Measurements from ENCODE around the gene NOC4L.
"Not testable (repeated sequence)": the region's sequence is repeated elsewhere in the genome, so short reads cannot be mapped to it uniquely, and the experiment has no call there.

The NOC4L gene

DNA sequence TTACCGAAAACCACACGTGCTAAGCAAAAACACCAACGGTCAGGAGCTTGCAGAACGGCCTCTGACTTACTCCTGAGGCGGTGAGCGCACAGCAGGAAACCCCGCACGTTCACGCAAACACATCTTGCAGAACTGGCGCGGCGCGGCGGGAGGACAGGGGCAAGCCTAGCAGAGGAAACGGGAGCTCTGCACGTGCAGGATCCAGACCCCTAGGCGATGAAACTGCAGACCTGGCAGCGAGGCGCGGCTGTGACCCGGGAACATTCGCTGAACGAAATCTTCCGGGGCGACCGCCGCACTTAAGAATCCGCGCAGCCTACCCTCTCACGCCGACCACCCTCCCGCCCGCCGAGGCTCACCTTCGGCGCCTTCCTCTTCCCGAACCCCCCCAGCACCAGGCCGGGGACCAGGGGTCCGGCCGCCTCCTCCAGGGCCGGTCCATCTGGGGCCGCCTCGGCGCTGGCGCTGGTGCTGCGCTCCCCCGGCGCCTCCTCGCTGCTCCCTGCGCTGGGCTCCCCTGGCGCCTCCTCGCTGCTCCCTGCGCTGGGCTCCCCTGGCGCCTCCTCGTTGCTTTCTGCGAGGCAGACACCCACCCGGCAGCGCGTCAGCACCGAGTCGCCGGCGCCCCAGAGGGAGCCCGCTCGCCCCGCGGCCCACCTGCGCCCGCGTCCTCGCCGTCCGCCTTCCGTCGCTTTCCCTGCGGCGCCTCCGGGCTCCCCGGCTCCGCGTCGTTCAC, 753 bp upstream of the NOC4L start:
- no peak for DNase-seq

DNA sequence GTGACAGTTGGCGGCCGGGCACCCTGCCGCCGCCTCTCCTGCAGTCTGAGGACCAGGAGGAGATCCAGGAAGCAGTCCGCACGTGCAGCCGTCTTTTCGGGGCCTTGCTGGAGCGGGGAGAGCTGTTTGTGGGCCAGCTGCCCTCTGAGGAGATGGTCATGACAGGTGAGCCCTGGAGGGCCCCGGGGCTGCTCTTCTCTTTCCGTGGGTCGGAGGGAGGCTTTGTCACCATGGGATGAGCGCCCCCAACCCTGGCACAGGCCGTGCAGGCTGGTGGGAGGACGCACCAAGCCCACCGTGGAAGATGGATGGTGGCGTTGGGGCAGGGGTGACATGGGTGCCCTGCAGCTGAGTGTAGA, 532 bp downstream of the NOC4L start:
- DNase-seq: no peak

DNA sequence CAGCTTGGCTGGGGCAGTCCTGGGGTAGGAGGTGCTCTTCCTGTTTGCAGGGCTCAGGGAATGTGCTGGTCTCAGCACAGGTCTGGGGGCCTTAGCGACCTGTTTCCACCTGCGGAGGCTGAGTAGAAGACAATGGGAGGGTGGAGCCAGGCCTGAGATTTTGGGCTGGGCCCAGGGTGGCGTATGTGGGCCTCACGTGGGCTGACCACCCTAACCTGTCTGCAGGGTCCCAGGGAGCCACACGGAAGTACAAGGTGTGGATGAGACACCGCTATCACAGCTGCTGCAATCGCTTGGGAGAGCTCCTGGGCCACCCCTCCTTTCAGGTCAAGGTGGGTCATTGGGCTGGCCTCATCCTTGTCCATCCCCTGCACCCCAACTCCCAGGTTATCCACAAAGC, 1.1 kb downstream of the NOC4L start:
- no peak for DNase-seq

DNA sequence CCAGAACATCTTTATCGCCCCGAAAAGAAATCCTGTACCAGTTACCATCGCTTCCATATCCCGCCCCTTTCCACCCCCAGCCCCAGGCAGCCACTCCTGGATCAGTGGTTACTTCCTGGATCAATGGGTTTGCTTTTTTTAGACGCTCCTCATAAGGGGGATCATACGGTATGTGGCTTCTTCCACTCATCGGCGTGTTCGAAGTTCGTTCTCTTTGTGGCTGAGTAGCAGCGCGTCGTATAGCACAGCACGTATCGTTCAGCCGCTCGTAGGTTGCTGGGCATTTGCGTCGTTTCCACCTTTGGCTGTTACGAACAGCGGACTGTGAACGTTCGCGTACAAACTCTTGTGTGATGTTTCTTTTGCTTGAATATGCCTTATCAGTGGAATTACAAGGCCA, 1.8 kb downstream of the NOC4L start:
- no peak for DNase-seq

DNA sequence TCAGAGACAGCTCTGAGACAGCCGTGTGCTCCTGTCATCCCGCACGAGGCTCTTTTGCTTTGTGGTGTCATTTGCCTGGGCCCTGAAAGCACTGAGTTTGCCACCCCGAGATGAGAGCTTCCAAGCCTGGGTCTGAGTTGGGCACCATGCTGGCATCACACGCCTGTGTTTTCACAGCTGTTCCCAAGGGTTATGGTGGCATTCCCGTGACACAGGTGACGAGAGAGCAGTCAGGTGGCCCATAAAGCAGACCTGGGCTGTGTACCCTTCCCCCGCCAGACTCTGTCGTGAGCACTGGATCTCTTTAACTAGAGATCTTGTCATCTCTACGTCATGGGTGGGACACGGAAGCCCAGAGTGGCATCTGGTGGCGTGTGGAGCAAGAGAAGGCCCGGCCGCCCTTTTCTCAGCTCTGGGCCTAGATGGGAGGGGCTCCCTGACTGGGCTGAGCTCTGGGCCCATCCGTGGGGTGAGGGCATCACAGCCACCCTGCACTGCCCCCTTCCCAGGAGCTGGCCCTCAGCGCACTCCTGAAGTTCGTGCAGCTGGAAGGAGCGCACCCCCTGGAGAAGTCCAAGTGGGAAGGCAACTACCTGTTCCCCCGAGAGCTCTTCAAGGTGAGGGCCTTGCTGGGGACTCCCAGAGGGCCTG, 2.6 kb downstream of the NOC4L start:
- DNase-seq: no peak

DNA sequence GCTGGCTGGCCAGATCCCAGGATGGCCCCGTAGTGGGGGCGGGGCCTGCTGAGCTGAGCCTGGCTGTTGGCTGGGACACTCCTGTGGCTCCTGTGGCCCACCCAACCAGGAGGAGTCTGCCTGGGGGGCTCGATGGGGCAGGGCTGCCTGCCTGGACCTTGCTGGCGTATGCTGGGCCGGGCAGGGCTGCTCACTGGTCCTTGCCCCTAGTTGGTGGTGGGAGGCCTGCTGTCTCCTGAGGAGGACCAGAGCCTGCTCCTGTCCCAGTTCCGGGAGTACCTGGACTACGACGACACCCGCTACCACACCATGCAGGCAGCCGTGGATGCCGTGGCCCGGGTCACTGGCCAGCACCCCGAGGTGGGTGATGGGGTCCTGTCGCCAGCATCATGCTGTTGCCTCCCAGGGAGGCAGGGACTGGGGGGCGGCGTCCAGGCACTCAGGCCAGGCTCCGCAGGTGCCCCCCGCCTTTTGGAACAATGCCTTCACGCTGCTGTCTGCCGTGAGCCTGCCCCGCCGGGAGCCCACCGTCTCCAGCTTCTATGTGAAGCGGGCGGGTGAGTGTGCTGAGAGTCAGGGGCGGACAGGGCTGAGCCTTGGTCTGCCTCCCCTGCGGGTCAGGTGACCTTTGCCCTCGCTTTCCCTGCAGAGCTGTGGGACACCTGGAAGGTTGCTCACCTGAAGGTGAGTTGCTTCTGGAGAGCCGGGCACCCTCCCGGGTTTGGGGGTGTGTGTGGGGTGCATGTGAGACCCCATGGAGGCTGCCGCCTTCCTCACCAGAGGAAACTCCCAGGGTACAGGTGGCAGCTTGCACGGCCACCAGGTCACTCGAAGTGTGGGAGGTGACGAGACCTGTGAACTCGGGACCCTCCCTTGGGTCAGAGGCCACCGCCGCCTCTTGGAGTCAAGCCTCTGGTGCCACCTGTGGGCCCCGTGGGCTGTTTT, 3.4 kb downstream of the NOC4L start:
- DNase-seq: no peak

DNA sequence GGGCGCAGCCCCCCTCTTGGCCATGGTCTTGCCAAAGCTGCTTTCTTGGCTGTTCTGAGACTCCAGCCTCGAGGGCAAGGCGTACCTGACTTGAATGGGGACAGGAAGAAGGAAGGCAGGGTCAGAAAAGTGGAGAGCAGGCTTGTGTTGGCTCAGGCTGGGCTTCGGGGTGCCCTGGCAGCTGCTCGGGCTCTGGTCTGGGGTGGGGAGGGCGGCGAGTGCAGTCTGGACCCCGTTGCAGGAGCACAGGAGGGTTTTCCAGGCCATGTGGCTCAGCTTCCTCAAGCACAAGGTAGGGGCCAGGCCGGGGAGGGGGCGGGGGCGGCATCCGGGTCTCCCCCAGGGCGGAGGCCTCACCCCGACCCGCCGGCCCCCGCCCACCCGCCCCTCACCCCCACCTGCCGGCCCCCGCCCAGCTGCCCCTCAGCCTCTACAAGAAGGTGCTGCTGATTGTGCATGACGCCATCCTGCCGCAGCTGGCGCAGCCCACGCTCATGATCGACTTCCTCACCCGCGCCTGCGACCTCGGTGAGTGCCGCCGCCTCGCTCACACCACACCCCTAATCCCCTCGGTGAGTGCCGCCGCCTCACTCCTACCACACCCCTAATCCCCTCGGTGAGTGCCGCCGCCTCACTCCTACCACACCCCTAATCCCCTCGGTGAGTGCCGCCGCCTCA, 4.2 kb downstream of the NOC4L start:
- no peak for DNase-seq

DNA sequence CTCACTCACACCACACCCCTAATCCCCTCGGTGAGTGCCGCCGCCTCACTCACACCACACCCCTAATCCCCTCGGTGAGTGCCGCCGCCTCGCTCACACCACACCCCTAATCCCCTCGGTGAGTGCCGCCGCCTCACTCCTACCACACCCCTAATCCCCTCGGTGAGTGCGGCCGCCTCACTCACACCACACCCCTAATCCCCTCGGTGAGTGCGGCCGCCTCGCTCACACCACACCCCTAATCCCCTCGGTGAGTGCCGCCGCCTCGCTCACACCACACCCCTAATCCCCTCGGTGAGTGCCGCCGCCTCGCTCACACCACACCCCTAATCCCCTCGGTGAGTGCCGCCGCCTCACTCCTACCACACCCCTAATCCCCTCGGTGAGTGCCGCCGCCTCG, 5.3 kb downstream of the NOC4L start:
- not testable (repeated sequence) for DNase-seq

DNA sequence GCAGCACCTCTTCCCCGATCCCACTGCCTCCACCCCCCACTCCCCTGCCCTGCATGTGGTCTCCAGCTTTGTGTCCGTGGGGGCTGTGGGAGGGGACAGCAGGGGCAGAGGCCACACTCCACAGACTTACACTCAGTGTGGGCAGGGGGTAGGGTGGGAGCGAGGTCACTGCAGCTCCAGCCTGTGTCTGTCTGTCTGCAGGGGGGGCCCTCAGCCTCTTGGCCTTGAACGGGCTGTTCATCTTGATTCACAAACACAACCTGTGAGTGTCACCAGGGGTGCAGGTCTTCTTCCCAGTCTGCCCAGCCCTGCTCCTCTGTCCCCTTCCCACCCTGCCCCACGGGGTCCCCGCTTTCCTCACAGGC, 6.5 kb downstream of the NOC4L start:
- DNase-seq: no peak

DNA sequence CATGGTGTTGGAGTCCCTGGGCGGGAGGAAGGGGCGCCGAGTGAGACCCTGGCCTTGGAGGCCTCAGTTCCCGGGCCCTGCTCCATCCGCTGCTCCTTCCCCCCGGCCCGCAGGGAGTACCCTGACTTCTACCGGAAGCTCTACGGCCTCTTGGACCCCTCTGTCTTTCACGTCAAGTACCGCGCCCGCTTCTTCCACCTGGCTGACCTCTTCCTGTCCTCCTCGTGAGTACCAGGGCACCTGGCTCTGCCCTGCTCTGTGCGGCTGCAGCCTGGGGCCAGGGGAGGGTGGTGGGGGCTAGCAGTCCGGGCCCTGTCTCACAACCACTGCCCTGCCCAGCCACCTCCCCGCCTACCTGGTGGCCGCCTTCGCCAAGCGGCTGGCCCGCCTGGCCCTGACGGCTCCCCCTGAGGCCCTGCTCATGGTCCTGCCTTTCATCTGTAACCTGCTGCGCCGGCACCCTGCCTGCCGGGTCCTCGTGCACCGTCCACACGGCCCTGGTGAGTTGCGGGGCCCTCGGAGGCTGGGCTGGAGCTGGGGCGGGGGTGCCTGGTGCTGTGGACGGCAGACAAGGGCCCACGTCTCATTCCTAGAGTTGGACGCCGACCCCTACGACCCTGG, 7.0 kb downstream of the NOC4L start:
- no peak for DNase-seq

DNA sequence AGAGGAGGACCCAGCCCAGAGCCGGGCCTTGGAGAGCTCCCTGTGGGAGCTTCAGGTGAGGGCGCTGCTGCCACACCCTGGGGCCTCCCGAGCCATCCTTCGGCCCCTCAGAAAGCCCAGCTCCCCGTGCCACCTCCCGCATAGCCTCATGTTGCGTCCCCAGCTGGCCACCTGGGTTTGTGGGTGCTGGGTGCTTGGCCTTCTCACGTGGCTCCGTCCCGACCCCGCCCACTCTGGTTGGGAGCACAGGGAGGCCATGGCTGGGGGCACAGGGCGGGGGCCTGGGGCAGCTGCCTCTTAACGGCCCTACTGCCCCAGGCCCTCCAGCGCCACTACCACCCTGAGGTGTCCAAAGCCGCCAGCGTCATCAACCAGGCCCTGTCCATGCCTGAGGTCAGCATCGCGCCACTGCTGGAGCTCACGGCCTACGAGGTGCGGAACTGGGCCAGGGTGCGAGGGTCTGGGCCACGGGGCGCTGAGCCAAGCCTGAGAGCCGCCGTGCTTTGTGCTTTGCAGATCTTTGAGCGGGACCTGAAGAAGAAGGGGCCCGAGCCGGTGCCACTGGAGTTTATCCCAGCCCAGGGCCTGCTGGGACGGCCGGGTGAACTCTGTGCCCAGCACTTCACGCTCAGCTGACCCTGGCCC, 7.6 kb downstream of the NOC4L start:
- no peak for DNase-seq

DNA sequence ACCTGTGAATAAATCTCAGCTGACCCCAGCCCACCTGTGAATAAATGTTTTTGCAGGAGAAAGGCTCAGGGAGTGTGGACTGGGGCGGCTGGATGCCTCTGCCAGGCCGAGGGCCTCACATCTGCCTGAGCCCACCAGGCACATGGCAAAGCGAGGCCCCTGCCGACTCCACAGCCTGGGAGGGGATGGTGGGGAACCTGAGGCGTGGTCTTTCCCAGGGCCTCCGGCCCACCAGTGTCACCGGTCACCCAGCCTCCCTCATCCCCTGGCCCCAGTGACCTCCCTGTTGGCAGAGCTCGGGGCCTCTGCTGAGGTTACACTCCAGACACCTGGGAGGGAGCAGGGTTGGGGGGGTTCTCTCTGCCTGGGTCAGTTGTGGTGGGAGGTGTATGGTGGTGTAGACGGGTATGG, 8.2 kb downstream of the NOC4L start:
- no peak for DNase-seq

DNA sequence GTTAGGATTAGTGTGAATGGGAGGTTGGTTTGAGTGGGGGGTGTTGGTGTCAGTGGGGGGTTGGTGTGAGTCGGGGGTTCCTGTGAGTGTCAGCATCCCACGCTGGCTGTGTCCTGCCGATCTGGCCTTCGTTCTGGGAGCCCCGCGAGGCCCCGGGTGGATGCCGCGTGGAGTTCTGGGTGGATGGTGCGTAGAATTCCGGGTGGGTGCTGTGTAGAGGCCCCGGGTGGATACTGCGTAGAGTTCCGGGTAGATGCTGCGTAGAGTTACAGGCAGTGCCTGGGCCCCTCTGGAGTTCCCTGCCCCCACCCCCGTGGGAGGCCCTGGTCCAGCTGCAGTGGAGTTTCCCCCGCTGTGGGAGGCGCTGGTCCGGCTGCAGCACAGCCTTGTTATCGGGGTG, 8.7 kb downstream of the NOC4L start:
- DNase-seq: no peak

DNA sequence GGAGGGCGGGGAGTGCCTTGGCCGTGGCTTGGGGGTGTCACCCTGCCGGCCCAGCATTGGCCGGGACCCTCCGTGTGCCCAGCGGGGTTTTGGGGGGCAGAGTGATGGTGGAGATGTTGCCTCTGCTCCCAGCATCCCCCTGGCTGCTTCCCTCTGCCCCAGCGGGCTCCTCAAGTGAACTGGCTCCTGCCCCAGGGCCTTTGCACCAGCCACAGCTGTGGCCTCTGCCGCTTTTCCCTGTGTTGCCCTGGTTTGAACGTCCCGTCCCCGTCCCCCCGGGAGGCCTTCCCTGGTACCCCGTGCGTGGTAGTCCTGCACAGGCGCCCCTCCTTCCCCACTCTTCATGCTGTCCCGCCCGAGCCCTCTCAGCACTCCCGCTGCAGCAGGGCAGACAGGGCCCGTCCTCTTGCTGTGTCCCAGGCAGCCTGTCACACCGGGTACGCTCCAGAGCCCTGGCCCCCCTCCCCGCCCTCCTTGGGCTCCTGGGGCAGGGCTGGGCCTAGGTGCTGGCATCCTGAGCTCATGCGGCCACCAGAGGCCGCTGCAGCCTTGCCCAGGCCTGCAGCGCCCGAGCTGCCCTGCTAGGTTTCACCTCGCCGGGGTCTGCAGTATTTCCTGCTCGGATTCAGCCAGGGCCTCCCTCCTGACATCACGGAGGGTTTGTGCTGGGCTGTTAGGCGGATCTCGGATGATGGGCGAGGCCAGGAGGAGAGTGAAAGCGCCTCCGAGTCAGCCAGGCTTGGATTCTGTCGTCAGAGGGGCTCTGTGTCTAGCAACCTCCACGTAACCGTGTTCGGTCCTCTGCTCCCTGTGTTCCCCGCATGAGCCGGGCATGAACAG, 9.5 kb downstream of the NOC4L start:
- peak; percentile 70 for DNase-seq

DNA sequence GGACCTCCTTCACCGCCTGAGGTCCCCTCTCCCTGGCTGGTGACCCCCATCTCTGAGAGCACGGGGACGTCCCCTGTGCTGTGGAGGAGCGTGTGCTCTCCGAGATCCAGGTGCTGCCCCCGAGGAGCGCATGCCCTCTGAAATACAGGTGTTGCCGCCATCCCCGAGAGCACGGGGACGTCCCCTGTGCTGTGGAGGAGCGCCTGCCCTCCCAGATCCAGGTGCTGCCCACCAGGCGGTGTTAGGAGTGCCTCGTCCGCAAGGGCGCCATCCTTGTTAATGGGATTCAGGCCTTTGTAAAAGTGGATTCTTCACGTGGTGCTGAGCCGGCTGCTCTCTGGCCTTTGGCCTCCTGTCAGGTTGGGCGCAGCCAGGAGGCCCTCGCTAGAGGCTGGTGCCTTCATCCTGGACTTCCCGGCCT, 10.1 kb downstream of the NOC4L start:
- no peak for DNase-seq

DNA sequence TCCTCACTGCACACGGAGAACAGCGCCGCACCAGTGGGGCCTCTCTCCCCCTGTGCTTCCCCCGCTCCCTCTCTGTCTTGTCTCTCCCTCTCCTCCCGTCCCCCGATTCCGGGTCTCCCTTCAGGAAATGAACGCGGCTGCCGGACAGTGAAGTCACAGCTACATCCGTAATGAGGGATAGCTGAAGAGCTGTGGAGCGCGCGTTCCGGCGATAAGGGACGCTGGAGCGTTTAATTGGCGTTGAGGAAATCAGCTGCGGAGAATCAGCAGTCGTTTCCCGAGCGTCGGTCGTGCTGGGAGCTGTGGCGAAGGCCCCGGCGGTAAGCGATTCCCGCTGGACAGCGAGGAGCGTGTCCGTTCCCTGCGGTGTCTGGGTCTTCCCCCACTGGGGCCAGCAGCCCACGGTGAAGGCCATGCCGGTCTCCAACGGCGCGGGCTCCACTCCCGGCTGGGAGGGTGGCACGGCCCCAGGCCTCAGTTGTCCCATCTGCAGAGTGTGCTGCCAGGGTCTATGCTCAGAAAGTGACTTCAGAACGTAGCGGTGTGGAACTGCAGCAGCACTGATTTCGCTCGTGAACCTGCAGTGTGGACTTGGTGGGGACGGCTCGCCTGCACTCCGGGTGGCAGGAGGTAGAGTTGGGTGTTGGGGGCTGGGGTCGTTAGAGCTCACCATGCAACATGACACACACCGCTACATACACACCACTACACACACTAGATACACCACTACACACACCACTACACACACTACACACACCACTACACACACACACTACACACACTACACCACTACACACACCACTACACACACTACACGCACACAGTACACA, 10.9 kb downstream of the NOC4L start:
- DNase-seq: no peak

DNA sequence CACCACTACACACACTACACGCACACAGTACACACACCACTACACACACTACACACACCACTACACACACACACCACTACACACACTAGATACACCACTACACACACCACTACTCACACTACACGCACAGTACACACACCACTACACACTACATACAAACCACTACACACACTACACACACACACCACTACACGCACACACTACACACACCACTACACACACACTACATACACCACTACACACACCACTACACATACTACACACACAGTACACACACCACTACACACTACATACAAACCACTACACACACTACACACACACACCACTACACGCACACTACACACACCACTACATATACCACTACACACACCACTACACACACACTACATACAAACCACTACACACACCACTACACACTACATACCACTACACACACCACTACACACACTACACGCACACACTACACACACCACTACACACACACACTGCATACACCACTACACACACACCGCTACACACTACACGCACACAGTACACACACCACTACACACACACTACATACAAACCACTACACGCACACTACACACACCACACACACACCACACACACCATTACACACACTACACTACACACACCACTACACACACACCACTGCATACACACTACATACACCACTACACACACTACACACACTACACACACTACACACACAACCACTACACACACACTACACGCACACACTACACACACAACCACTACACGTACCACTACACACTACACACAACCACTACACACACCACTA, 11.7 kb downstream of the NOC4L start:
- no peak for DNase-seq

DNA sequence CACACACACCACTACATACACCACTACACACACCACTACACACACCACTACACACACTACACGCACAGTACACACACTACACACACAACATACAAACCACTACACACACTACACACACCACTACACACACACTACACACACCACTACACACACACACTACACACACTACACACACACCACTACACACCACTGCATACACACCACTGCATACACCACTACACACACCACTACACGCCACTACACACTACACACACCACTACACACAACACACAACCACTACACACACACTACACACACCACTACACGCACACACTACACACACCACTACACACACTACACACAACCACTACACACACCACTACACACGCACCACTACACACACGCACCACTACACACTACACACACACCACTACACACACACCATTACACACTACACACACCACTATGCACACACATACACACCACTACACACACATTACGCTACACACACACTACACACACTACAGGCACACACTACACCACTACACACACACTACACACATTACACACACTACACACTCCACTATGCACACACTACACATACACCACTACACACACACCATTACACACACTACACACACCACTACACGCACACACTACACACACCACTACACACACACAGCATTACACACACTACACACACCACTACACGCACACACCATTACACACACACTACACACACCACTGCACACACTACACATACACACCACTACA, 12.5 kb downstream of the NOC4L start:
- no peak for DNase-seq
